ENCODE data around the gene SUMF1. TPM values are rescaled to one million over a fixed set of nuclear protein-coding genes. Genes with fewer than 3 reads are reported as not detected.

The SUMF1 gene
- total RNA-seq, 1 donor = 94.5 TPM

DNA sequence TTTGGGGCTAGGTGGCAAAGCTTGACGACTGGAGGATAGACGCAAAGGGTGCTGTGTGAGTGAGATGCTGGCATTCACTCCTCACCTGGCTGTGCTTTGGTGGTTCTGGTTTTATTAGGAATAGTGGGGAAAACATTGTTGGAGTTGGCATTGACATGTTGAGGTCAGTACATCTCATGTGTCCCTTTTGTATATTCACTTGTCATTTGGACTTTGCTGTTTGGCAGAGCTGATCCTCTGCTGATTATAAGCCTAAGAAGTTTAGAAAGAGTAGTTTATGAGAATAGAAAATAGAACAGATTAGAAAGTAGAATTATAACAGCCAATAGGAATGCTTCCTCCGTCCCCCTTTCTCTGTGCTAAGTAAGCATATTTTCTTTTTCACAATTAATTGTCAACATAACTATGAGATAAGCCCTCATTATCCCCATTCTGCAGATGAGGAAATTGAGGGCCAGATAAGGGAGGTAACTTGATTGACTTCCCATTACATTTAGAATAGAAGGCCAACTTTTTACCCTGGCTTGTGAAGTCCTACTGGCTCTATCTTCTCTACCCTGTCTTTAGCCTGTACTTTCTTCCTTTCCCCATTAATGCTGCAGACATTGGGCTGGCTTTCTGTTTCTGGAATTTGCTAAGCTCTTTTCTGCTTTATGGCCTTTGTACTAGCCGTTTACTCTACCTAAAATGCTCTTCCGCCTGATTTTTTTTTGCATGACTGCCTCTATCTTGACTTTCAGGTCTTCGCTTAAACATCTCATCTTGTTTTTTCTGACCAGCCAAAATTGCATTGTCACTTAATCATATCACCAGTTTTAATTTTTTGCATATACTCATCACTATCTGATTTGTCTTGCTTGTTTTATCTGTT is 38.9 kb upstream of the SUMF1 start:
- TF ChIP-seq, protein P1, sequence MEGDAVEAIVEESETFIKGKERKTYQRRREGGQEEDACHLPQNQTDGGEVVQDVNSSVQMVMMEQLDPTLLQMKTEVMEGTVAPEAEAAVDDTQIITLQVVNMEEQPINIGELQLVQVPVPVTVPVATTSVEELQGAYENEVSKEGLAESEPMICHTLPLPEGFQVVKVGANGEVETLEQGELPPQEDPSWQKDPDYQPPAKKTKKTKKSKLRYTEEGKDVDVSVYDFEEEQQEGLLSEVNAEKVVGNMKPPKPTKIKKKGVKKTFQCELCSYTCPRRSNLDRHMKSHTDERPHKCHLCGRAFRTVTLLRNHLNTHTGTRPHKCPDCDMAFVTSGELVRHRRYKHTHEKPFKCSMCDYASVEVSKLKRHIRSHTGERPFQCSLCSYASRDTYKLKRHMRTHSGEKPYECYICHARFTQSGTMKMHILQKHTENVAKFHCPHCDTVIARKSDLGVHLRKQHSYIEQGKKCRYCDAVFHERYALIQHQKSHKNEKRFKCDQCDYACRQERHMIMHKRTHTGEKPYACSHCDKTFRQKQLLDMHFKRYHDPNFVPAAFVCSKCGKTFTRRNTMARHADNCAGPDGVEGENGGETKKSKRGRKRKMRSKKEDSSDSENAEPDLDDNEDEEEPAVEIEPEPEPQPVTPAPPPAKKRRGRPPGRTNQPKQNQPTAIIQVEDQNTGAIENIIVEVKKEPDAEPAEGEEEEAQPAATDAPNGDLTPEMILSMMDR (IDR thresholded peaks at IDR 0.05; ENCODE audit: extremely low read depth, low read depth, low read length) = no peak
- DNase-seq (ENCODE audit: insufficient read length, low spot score, missing footprints) = no peak
- no peaks in the 10 kb centered on the region for H3K9me3 ChIP-seq (ENCODE audit: low read depth, low read length)
- peaks cover 13% of the 10 kb centered on the region for H3K4me1 ChIP-seq (ENCODE audit: insufficient read depth, low read length)
- no peak overlapping the region for H3K4me2 ChIP-seq (ENCODE audit: insufficient read depth, low read length)
- H3K27me3 ChIP-seq (ENCODE audit: insufficient read depth, low read length) = no peaks in the 10 kb centered on the region
- no peaks in the 10 kb centered on the region for H3K79me2 ChIP-seq (ENCODE audit: insufficient read depth, low read length)
- no peaks in the 10 kb centered on the region for H4K20me1 ChIP-seq (ENCODE audit: insufficient read depth, low read length)
- H2AFZ ChIP-seq (ENCODE audit: low read length) = no peak overlapping the region
- H3K36me3 ChIP-seq (ENCODE audit: insufficient read depth, low read length) = no peaks in the 10 kb centered on the region
- no peak overlapping the region for H3K4me3 ChIP-seq (ENCODE audit: insufficient read depth, low read length)
- no peak overlapping the region for H3K27ac ChIP-seq (ENCODE audit: low read depth, low read length)

DNA sequence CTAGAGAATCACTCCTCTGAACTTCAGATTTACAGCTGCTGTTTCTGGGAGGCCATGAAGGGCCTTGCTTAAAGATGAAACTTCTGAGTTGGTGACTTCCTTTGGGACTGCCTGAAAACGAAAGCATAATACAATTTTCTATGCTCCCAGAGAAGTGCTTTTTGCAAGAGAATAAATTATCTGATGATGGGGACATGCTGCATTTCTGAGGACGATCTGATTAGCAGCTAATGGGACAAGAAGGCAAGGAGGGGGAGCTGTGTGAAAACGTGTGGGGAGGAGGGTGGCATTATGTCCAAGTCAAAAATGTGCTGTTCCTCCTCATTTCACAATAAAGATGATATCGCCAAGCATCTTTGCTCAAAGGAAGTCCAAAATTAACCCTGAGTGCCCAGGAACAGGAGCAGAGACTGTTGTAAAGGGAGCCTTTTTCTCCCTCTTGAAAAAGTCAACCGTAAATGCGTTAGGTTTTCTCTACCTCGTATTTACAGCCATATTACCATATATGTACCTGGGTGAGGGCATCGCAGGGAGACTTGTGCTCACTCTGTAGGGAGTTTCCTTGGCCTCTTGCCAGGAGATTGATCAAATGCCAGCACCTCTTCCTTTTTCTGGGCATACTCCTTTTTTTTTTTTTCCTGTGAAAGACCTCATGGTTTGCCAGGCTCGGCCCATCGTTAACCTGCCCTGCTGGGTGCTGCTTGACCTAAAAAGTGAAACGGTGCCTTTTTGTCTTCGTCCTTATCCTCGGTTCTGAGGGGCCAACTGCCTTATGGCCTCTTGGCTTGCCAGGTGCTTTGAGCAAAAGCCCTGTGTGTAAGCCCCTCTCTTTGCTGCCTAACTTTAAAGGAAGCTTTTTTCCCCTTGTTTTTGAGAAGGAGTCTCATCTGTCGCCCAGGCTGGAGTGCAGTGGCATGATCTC is 37.5 kb upstream of the SUMF1 start:
- no peaks in the 10 kb centered on the region for H3K9me3 ChIP-seq (ENCODE audit: low read depth, low read length)
- H3K36me3 ChIP-seq (ENCODE audit: insufficient read depth, low read length) = no peaks in the 10 kb centered on the region
- TF ChIP-seq, protein P1 (IDR thresholded peaks at IDR 0.05; ENCODE audit: extremely low read depth, low read depth, low read length) = no peak
- H3K4me3 ChIP-seq (ENCODE audit: insufficient read depth, low read length) = peak overlapping the region; percentile 49
- DNase-seq (ENCODE audit: insufficient read length, low spot score, missing footprints) = no peak
- no peaks in the 10 kb centered on the region for H3K27me3 ChIP-seq (ENCODE audit: insufficient read depth, low read length)
- H4K20me1 ChIP-seq (ENCODE audit: insufficient read depth, low read length) = no peaks in the 10 kb centered on the region
- H3K4me1 ChIP-seq (ENCODE audit: insufficient read depth, low read length) = peaks cover 13% of the 10 kb centered on the region
- no peak overlapping the region for H3K27ac ChIP-seq (ENCODE audit: low read depth, low read length)
- H3K4me2 ChIP-seq (ENCODE audit: insufficient read depth, low read length) = peak overlapping the region; percentile 69
- H2AFZ ChIP-seq (ENCODE audit: low read length) = peak overlapping the region; percentile 72
- H3K79me2 ChIP-seq (ENCODE audit: insufficient read depth, low read length) = no peaks in the 10 kb centered on the region

DNA sequence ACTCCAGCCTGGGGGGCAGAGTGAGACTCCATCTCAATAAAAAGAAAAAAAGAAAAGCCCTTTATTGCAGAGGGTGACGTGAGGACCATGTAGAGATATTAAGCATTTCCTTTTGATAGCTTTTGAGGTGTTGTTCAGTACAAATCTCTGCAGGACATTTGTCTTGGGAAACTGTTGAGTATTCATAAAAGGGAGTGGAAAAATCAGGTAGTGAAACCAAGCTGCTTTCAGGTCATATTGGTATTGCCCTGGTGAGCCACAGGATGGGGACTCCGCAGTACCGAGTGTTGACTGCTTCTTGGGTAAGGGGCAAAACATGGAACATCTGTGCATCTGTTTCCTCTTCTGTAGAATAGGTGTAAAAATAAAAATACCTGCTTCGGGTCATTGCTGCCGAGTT is 36.0 kb upstream of the SUMF1 start:
- DNase-seq (ENCODE audit: insufficient read length, low spot score, missing footprints) = no peak
- no peak overlapping the region for H3K4me3 ChIP-seq (ENCODE audit: insufficient read depth, low read length)
- H3K27ac ChIP-seq (ENCODE audit: low read depth, low read length) = no peak overlapping the region
- no peaks in the 10 kb centered on the region for H3K36me3 ChIP-seq (ENCODE audit: insufficient read depth, low read length)
- no peaks in the 10 kb centered on the region for H4K20me1 ChIP-seq (ENCODE audit: insufficient read depth, low read length)
- H3K27me3 ChIP-seq (ENCODE audit: insufficient read depth, low read length) = no peaks in the 10 kb centered on the region
- no peak overlapping the region for H2AFZ ChIP-seq (ENCODE audit: low read length)
- H3K4me1 ChIP-seq (ENCODE audit: insufficient read depth, low read length) = peaks cover 13% of the 10 kb centered on the region
- no peak overlapping the region for H3K4me2 ChIP-seq (ENCODE audit: insufficient read depth, low read length)
- H3K79me2 ChIP-seq (ENCODE audit: insufficient read depth, low read length) = no peaks in the 10 kb centered on the region
- TF ChIP-seq, protein P1 (IDR thresholded peaks at IDR 0.05; ENCODE audit: extremely low read depth, low read depth, low read length) = no peak
- H3K9me3 ChIP-seq (ENCODE audit: low read depth, low read length) = no peaks in the 10 kb centered on the region

DNA sequence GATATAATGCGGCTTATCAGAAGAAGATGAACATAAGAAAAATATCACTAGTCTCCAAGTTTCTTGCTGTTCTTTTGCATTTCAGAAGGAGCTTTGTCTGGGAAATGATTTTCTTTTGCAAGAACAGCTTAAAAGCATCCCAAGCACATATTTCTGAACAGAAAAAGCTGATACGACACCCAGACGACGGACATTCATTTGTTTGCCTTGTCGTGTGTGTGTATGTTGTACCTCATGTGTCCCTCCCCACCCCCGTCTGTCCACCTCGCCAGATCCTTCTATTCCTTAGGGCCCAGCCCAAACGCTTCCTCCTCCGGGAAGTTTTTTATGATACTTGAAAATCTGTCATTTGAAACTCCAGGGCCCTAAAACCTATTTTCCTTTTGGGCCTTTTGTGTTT is 34.9 kb upstream of the SUMF1 start:
- DNase-seq (ENCODE audit: insufficient read length, low spot score, missing footprints) = no peak
- no peaks in the 10 kb centered on the region for H3K36me3 ChIP-seq (ENCODE audit: insufficient read depth, low read length)
- H3K27ac ChIP-seq (ENCODE audit: low read depth, low read length) = no peak overlapping the region
- H4K20me1 ChIP-seq (ENCODE audit: insufficient read depth, low read length) = no peaks in the 10 kb centered on the region
- no peaks in the 10 kb centered on the region for H3K9me3 ChIP-seq (ENCODE audit: low read depth, low read length)
- H3K27me3 ChIP-seq (ENCODE audit: insufficient read depth, low read length) = no peaks in the 10 kb centered on the region
- no peak overlapping the region for H3K4me3 ChIP-seq (ENCODE audit: insufficient read depth, low read length)
- no peak overlapping the region for H3K4me2 ChIP-seq (ENCODE audit: insufficient read depth, low read length)
- TF ChIP-seq, protein P1 (IDR thresholded peaks at IDR 0.05; ENCODE audit: extremely low read depth, low read depth, low read length) = no peak
- H3K4me1 ChIP-seq (ENCODE audit: insufficient read depth, low read length) = peaks cover 13% of the 10 kb centered on the region
- no peaks in the 10 kb centered on the region for H3K79me2 ChIP-seq (ENCODE audit: insufficient read depth, low read length)
- no peak overlapping the region for H2AFZ ChIP-seq (ENCODE audit: low read length)
